Measurements from ENCODE around the gene RMND5B. TPM values are rescaled to one million over a fixed set of nuclear protein-coding genes. Genes with fewer than 3 reads are reported as not detected.

Gene RMND5B
- total and polyA plus RNA-seq, 10 of the 15 experiments (the other 5 are each of a cell fraction or from before 2014, with no cell fraction given): 1.6 to 50.7 (median 30.9) TPM

DNA sequence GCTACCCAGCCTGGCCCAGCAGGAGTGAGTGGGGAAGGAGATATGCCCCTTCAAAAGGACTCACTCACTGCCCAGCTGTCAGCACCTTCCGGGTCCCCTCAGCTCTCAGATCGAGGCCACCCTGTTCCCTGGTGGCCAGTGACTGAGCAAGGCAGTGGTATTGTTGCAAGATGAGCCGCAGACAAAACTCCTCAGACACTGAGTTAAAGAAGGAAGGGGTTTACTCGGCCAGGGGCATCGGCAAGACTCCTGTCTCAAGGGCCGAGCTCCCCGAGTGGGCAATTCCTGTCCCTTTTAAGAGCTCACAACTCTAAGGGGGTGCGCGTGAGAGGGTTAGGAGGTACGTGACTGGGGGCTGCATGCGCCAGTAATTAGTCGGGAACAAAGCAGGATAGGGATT is 27.2 kb upstream of the RMND5B start:
- FAIRE-seq (no peak), DNase-seq (ENCODE audit: low read depth, low spot score) (no peak), ATAC-seq (no peak)
- BruUV-seq (replicated peaks): no TSS peak
- H3K36me3 ChIP-seq (ENCODE audit: control insufficient read depth in 2 of 2, insufficient read depth in 2 of 2, low read length in 1 of 2): no peaks in the 10 kb centered on the region
- H4K20me1 ChIP-seq (ENCODE audit: control insufficient read depth, insufficient read depth): no peaks in the 10 kb centered on the region
- H3K79me2 ChIP-seq (ENCODE audit: control insufficient read depth, insufficient read depth, low read length): no peaks in the 10 kb centered on the region
- POLR2A ChIA-PET: no interaction called here
- TF ChIP-seq CEBPB (IDR thresholded peaks at IDR 0.05; ENCODE audit: borderline replicate concordance in 1 of 2, low read depth in 2 of 2, low read length in 2 of 2) (no peak), KDM1A (IDR thresholded peaks at IDR 0.05; ENCODE audit: borderline replicate concordance) (no peak), NR2C2 (IDR thresholded peaks at IDR 0.05; ENCODE audit: borderline replicate concordance, control insufficient read depth, insufficient read length, low read depth) (no peak), HCFC1 (IDR thresholded peaks at IDR 0.05; ENCODE audit: low read length) (no peak)
- TF ChIP-seq, protein P1, sequence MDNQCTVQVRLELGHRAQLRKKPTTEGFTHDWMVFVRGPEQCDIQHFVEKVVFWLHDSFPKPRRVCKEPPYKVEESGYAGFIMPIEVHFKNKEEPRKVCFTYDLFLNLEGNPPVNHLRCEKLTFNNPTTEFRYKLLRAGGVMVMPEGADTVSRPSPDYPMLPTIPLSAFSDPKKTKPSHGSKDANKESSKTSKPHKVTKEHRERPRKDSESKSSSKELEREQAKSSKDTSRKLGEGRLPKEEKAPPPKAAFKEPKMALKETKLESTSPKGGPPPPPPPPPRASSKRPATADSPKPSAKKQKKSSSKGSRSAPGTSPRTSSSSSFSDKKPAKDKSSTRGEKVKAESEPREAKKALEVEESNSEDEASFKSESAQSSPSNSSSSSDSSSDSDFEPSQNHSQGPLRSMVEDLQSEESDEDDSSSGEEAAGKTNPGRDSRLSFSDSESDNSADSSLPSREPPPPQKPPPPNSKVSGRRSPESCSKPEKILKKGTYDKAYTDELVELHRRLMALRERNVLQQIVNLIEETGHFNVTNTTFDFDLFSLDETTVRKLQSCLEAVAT (IDR thresholded peaks at IDR 0.05): no peak
- TF ChIP-seq, protein P2, sequence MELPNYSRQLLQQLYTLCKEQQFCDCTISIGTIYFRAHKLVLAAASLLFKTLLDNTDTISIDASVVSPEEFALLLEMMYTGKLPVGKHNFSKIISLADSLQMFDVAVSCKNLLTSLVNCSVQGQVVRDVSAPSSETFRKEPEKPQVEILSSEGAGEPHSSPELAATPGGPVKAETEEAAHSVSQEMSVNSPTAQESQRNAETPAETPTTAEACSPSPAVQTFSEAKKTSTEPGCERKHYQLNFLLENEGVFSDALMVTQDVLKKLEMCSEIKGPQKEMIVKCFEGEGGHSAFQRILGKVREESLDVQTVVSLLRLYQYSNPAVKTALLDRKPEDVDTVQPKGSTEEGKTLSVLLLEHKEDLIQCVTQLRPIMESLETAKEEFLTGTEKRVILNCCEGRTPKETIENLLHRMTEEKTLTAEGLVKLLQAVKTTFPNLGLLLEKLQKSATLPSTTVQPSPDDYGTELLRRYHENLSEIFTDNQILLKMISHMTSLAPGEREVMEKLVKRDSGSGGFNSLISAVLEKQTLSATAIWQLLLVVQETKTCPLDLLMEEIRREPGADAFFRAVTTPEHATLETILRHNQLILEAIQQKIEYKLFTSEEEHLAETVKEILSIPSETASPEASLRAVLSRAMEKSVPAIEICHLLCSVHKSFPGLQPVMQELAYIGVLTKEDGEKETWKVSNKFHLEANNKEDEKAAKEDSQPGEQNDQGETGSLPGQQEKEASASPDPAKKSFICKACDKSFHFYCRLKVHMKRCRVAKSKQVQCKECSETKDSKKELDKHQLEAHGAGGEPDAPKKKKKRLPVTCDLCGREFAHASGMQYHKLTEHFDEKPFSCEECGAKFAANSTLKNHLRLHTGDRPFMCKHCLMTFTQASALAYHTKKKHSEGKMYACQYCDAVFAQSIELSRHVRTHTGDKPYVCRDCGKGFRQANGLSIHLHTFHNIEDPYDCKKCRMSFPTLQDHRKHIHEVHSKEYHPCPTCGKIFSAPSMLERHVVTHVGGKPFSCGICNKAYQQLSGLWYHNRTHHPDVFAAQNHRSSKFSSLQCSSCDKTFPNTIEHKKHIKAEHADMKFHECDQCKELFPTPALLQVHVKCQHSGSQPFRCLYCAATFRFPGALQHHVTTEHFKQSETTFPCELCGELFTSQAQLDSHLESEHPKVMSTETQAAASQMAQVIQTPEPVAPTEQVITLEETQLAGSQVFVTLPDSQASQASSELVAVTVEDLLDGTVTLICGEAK (IDR thresholded peaks at IDR 0.05; ENCODE audit: borderline replicate concordance): no peak
- TF ChIP-seq, protein P3, sequence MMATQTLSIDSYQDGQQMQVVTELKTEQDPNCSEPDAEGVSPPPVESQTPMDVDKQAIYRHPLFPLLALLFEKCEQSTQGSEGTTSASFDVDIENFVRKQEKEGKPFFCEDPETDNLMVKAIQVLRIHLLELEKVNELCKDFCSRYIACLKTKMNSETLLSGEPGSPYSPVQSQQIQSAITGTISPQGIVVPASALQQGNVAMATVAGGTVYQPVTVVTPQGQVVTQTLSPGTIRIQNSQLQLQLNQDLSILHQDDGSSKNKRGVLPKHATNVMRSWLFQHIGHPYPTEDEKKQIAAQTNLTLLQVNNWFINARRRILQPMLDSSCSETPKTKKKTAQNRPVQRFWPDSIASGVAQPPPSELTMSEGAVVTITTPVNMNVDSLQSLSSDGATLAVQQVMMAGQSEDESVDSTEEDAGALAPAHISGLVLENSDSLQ (IDR thresholded peaks at IDR 0.05): no peak
- CTCF ChIA-PET: interaction anchor here (1.1 kb wide), 3 partner anchors 9 to 26 kb away, joined by 3 to 4 read pairs (median 4); no protein-coding TSS in a partner anchor
- peaks cover 11% of the 10 kb centered on the region for H3K4me1 ChIP-seq (ENCODE audit: control insufficient read depth, insufficient read depth, low read length)
- no peak overlapping the region for H3K4me2 ChIP-seq (ENCODE audit: control insufficient read depth, insufficient read depth)
- no peaks in the 10 kb centered on the region for H3K27me3 ChIP-seq (replicated peaks in 1 of 2; ENCODE audit: control insufficient read depth in 2 of 2, insufficient read depth in 2 of 2, low read length in 1 of 2)
- intact Hi-C loops (cut with micrococcal nuclease; ENCODE audit: unreplicated experiment) (no loop called here), in situ Hi-C loops (cut with MboI) (no loop called here)
- RAD21 ChIA-PET (ENCODE audit: unreplicated experiment): no interaction called here
- no peak overlapping the region for H3K27ac ChIP-seq (ENCODE audit: control insufficient read depth, insufficient read depth)
- H3K9me3 ChIP-seq (replicated peaks; ENCODE audit: control insufficient read depth, insufficient read depth, low read length): no peaks in the 10 kb centered on the region
- no peak overlapping the region for H2AFZ ChIP-seq (ENCODE audit: control insufficient read depth, low read depth, low read length)
- H3K9ac ChIP-seq (ENCODE audit: control insufficient read depth, insufficient read depth, low read length): no peak overlapping the region
- no peak overlapping the region for H3K4me3 ChIP-seq
- SMC1A ChIA-PET (ENCODE audit: uncharacterized antibody, unreplicated experiment): no interaction called here
- WGBS (ENCODE audit: insufficient coverage, insufficient replicate concordance, low lambda C conversion rate, missing lambda C conversion rate): 64% methylated on average over 12 of the region's 12 CpGs

All from GM12878 (cell line).